Coronary artery (tissue), 2 donors: ENCODE measurements around the gene CDC26.

ENCODE experiments used
- DNase-seq: peaks from one replicate; pipeline ENCODE4 v3.0.0-alpha.2; 2017; ENCODE audit warnings: low spot score
- H3K27ac ChIP-seq, 2 donors: fragments of 200-600 bp; sonication (generic); one replicate each; pipeline ENCODE4 v1.5.1; 2016 to 2019
- H3K4me3 ChIP-seq: fragments of 200-600 bp; sonication (generic); 2 replicates; pipeline ENCODE4 v1.5.1; 2016; ENCODE audit warnings: mild to moderate bottlenecking, moderate library complexity
- TF ChIP-seq, protein P1 (sequence below): fragments of 200-600 bp; sonication (generic); IDR thresholded peaks from one replicate; pipeline ENCODE4 v1.5.1; 2019; ENCODE audit warnings: antibody characterized with exemption

CDC26 gene

DNA sequence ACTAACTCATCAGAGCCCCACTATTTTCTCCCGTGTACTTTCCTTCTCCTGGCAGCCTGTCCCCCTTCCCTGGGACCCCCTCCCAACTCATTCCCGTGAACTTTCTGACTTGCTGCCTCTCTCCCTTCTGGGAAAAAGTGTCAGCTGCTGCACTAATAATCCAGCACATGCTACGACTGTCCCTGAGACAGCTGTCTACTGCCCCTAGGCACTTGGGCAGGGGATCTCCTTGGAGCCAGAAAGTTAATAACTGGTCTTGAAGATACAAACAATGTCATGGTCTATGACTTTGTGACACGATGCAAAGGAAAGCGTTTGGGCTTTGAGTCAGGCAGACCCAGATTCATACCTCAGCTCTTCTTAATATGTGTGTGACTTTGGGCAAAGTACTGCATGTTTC lies 37.9 kb upstream of the CDC26 start:
- TF ChIP-seq, protein P1, sequence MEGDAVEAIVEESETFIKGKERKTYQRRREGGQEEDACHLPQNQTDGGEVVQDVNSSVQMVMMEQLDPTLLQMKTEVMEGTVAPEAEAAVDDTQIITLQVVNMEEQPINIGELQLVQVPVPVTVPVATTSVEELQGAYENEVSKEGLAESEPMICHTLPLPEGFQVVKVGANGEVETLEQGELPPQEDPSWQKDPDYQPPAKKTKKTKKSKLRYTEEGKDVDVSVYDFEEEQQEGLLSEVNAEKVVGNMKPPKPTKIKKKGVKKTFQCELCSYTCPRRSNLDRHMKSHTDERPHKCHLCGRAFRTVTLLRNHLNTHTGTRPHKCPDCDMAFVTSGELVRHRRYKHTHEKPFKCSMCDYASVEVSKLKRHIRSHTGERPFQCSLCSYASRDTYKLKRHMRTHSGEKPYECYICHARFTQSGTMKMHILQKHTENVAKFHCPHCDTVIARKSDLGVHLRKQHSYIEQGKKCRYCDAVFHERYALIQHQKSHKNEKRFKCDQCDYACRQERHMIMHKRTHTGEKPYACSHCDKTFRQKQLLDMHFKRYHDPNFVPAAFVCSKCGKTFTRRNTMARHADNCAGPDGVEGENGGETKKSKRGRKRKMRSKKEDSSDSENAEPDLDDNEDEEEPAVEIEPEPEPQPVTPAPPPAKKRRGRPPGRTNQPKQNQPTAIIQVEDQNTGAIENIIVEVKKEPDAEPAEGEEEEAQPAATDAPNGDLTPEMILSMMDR: no peak
- Histone ChIP-seq H3K4me3 (no peak overlapping the region), H3K27ac (no peak overlapping the region)
- no peak for DNase-seq

DNA sequence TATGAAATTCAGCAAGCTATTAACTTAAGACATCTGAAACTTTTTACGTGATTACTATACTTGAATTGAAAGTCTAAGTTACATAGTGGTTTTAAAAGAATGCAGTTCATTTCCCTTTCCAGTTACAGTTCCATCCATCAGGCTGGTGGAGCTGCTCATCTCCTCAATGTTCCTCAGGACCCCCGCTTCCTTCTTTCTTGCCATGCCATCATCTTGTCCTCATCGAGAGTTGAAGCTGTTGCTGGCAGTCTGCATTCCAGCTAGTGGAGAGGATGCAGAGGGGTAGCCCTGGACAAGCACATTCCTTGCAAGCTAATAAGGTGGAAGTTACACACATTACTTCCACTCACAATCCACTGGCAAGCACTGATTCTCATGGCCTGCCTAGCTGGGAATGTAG lies 36.6 kb upstream of the CDC26 start:
- no peak for DNase-seq
- Histone ChIP-seq H3K27ac (no peak overlapping the region), H3K4me3 (no peak overlapping the region)
- TF ChIP-seq, protein P1: no peak

DNA sequence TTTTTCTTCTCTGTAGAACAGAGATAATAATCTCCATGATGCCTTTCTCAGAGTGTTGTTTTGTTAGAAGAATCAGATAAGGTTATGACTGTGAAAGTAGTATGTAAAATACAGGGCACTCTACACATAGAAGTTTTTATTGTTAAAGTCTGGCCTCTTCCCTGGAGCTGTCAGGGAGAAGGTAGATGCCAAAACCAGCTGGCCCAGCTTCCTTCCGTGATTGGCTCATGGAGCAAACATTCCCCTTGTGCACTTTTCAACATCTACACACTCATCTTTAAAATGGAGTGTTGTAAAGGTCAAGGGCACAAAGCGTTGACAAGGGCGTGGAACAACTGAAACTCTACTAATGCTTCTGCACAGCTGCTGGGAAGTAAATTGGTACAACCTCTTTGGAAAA lies 35.2 kb upstream of the CDC26 start:
- Histone ChIP-seq H3K4me3 (no peak overlapping the region), H3K27ac (no peak overlapping the region)
- DNase-seq: no peak
- TF ChIP-seq, protein P1: no peak

DNA sequence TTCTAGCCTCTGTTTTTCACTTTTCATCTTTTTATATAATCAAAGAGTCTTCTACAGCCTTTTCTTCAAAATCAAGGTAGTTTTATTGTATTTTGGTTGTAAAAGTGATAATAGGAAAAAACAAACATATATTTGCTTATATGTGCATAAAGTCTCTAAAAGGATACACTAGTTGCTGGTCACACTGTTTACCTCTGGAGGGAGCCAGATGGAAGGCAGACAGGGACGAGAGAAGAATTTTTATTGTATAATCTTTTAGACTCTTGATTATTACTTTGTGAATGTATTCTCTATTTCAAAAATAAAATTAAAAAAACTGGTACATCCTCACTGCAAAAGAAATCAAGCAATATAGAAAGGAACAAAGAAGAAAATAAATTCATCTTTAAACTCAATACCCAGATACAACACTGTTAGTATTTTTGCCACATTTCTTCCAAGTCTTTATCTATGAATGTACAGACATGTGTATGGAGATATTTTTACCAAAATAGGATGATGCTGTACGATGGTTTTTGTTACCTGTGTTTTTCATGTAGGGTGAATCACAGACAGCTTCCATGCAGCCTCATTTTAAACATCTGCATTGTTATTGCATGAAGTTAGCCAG lies 33.9 kb upstream of the CDC26 start:
- Histone ChIP-seq H3K27ac (no peak overlapping the region), H3K4me3 (no peak overlapping the region)
- DNase-seq: no peak
- TF ChIP-seq, protein P1: no peak

DNA sequence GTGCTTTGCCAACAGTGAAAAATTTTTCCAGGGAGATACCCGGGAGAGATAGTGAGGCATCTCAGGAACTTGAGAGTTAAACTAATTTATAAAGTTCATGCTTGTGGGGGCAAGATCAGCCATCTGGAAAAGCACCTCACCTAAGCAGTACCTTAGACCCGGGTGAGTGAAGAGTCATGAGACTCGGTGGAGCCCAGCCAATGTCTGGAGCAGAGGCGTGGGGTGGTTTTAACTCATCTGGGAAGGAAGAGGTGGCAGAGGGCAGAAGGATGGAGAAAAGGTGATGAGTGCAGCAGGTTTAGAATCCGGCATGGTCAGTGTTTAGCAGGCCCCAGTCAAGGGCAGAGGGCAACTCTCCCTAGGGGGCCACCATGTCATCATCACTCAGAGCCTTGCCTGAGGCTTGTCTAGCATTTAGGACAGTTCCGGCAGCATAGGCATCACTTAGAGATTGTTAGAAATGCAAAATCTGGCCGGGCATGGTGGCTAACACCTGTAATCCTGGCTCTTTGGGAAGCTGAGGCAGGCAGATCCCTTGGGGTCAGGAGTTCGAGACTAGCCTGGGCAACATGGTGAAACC lies 32.1 kb upstream of the CDC26 start:
- TF ChIP-seq, protein P1: no peak
- DNase-seq: no peak
- no peak overlapping the region for H3K4me3 ChIP-seq
- no peak overlapping the region for H3K27ac ChIP-seq

DNA sequence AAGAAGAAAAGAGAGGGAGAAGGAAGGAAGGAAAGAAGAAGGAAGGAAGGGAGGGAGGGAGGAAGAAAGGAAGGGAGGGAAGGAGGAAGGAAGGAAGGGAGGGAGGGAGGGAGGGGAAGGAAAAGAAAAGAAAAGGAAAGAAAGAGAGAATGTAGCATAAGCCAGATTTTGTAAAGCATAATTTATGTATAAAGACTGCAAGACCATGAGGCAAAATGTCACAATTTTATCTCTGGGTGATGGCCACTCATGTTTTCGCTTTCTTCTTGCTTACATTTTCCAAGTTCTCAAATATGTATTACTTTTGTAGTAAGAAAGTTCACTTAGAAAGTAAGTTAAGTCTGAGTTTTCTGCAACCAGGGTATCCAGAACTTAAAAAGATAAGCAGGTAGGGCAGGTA lies 31.2 kb upstream of the CDC26 start:
- TF ChIP-seq, protein P1: no peak
- Histone ChIP-seq H3K4me3 (no peak overlapping the region), H3K27ac (no peak overlapping the region)
- no peak for DNase-seq

DNA sequence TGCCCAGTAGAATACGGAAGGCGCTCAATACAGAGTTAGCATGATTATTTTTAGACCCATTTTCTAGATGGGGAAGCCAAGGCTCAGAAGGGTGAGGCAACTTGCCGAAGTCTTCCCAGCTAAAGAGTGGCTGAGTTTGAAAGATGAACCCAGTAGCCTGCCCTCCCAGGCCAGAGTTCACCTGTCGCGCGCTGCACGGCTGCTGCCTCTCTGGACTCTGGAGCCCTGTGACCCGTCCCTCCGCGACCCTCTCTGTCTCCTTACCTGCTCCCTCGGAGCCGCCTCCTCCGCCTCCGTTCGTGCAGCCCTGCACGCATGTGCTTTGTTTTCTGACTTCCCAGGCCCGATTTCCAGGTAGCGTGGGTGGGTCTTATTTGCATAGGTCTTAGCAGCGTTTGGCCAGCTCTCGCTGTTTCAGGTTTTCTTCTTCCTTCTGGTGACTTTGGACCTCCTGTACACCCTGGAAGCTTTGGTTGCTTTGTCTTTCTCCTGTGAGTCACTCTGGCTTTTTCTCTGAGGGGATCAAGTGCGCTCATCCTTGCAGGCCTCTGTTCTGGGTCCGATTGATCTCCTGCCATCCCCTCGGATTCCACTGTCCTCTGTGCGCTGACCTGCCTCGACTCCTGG lies 27.5 kb upstream of the CDC26 start, which contains the start of gene RNF183:
TSS of gene RNF183 (minus strand) at position 585 of the 627 bp plus-strand sequence. CDS start 5,192 bp downstream, outside the sequence.
- Histone ChIP-seq H3K27ac (no peak within 1 kb of the TSS), H3K4me3 (no peak within 1 kb of the TSS)
- no peak for DNase-seq
- TF ChIP-seq, protein P1: no peak
